CD4-positive, alpha-beta T cell treated with Interleukin-12 subunit alpha and Interleukin-12 subunit beta, for 1 hour (primary cell): ENCODE measurements around the gene RSPH1.
A peak's percentile ranks its signal among the peaks of the same experiment; 100 is the strongest.

ENCODE experiments used
- DNase-seq: peaks from one replicate; pipeline ENCODE4 v3.0.0-alpha.2; 2020

The RSPH1 gene

DNA sequence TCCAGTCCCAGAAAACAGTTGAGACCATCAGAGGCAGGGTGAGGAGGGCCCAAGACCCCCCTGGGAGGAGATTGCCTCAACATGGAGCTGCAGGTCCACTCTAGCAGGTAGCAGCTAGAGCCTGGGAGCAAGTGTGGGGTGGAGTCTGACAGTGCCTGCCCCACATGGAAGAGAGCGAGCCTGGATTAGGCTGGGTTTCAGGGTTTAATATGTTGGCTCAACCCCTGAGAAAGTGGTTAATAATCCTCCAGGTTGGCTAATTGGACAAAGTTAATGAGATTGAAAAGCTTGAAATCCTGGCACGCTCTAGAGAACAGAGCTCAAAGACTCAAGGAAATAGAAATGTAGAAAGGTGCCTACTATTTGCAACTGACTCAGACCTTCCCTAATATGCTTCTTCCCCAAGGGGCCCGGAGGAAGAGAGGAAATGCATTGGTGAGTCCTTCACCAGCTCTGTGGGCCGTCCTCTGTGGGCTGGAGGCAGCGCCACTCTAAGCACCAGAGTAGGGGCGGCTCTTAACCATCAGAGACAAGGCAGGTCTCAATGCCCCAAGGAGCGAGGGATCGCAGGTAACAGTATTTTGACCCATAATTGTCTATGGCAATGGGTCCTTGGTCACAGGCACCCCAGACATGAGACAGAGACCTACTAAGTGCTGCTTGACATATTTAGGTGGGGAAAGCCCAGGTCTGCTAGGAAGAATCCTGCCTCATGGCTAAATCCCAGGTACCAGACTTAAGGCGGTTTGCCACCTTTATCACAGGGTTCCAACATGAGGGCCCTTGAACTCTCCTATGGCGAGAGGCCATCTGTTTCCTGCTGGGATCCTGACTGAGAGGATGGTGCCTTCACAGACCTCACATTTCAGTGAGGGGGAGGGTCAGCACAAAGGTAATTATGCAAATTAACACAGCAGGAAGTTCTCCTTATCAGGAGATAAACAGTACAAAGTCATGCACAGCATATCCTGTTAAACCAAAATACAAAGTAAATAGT is 33.8 kb downstream of the RSPH1 start:
- DNase-seq, result no peak

DNA sequence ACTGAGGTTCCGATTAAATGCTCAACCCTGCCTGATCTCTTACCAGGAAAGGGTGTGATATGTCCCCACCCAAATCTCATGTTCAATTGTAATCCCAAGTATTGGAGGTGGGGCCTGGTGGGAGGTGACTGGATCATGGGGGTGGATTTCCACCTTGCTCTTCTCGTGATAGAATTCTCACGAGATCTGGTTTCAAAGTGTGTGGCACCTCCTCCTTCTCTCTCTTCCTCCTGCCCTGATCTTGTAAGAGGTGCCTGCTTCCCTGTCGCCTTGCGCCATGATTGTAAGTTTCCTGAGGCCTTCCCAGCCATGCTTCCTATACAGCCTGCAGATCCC is 34.9 kb downstream of the RSPH1 start:
- no peak for DNase-seq

DNA sequence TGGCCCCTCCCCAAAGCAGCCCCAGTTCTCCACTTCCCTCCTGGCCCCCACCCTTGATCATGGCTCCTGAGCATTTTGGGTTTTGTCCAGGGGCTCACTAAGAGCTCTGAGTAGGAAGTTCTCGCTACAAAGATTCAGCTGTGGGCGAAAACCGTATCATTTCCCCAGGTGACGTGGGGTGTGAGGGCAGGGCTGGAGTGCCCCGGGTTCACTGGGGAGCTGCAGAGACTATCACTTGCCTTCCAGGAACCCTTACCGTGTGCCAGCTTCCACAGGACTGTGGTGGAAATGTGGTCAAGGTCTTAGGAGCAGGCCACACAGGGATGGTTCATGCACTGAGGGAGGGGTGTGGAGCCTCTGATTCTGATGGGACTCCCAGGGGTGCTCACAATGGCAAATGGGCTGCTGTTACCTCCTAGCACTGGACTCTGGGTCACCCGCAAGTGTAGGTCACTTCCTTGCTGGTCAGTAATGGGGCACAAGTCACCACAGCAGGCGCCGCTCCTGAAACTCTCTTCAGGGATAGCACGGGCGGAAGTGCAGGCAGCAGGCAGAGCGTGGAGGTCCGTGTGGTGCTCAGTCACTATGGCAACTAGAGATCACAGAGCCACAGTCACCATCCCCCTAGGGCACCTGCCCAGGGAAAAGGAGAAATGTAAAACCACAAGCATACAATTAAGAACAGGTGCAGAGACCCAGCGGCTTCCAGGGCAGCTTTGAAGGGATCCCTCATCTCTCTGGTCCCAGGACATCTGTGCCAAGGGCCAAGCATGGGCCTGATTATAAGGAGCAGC is 35.4 kb downstream of the RSPH1 start:
- peak; percentile 64 for DNase-seq

DNA sequence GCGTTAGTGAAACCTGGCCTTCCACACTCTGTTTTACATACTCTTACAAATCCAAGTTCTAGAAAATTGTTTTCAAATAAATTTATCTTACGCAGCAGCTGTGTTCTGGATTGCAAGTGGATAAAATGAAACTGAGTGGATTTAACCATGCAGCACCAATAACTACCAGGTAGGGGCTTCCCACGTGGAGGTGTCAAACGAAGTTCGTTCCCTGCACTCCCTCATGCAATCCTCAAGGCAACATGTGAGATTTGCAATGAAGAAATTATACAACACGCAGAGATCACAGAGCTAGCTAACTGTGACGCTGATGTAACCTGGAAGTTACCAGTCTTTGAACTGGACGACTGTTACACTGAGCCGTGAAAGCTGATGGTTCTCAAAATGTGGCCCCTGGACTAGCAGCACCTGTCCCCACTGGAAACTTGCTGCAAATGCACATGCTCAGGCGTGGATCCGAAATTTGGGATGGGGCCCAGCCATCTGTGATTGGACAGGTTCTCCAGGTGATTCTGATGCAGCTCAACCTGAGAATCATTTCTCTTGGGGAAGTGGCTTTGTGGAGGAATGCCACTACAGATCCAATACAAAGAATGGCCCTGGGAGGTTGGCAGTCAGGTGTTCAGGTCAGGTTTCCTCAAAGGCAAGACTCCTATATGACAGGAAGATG is 36.3 kb downstream of the RSPH1 start:
- DNase-seq, result no peak

DNA sequence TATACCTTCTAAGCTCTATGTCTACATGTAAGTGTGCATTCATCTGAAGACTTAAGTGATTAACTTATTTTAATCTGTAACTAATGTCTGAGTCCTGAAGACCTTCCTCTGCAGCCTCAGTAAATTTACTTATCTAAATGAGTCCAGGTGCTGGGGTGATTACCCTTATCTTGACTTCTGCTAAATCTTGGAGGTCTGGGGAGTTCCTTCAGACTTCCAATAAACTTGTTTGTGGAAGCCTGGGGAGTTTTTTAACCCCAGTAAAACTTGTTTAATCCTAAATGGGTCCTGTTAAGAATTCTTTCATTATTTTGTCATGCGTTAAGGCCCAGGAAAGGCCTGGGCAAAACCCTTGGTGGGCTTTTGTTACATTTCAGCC is 37.0 kb downstream of the RSPH1 start:
- no peak for DNase-seq

DNA sequence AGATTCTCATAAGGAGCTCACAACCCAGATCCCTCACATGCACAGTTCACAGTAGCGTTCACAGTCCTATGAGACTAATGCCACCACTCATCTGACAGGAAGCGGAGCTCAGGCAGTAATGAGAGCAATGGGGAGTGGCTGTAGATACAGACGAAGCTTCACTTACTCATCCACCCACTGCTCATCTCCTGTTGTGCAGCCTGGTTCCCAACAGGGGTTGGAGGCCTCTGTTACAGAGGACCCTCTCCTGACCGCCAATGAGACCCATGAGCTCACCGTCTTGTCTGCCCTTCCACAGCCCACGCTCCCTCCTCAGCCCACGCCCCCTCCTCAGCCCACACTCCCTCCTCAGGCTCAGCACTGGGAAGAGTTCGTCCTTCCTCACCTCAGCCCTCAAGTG is 39.6 kb downstream of the RSPH1 start:
- DNase-seq, result peak; percentile 39

DNA sequence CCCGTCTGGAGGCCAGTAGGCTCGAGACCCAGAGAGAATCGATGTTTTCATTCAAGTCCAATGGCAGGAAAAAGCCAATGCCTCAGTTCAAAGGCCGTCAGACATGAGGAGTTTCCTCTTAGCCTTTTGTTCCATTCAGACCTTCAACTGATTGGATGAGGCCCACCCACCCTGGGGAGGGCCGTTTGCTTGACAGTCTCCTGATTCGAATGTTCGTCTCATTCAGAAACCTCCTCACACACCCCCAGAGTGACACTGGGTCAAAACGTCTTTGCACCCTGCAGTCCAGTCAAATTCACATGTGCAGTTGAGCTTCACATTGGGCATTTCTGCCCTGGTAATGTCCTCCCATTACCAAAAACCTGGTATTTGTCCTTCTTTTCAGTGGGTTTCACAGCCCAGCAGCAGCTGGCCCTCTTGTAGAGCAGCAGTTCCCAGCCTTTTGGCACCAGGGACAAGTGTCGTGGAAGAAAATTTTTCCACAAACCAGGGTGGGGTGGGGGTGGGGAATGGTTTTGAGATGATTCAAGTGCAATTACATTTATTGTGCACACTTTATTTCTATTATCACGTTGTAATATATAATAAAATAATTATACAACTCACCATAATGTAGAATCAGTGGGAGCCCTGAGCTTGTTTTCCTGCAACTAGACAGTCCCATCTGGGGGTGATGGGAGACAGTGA is 40.1 kb downstream of the RSPH1 start:
- DNase-seq, result no peak

DNA sequence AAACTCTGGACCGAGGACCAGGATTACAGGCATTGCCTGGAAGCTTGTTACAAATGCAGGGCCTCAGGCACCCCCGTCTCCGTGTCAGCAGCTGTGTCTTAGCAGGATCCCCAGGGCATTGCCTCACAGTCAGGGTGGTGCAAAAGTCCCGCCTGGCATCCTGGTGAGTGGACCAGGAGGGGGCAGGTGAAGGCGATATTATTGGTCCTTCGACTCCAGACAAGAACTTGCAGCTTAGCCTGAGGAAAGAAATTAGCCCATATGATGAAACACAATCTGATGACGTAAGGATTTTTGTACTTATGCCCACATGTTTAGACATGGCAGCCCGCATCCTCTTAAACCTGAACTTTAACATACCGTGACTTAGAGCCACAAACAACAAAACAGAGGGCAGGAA is 40.8 kb downstream of the RSPH1 start:
- DNase-seq, result no peak

DNA sequence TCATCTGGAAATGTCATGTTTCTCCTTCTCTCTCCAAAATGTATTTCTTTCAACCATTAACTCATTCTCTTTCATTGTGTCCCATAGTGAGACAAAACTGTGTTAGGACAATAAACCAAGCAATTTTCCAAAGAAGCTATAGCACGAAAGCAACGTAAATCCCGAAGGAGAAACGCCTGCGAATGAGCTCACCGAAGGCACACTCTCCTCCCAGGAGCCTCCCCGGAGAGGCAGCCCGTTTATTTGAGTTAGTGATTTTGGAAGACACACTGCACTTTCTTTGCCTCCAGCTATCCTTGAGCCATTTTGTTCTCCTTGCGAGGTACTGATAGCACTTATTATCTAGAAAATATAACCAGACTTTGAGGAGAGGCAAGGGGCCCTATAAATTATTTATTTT is 41.2 kb downstream of the RSPH1 start:
- no peak for DNase-seq

DNA sequence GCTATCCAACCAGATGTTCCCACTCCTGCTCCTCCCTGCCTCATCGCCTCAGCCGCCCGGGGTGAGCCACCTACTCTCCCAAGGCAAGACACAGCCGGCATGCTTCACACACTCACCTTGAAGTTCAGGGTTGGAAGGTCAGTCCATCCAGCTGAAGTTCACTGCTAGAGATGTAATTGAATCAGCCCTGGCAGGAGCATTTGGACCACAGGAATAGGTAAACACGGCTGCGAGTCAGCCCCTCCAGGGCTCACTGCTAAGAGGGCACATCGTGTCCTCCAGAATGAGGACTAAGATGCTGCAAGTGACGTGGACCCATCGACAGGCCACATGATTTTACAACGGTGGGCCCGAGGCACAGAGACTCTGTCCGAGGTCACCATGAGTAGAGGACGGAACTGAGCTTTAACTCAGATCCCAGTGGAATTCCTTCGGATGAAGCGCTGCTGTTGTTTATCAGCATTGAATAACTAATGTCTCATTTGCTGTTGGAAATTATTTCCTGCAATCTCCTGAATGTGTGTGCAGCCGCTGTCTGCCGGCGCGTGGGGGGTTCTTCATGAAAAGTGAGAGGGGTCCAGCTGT is 41.9 kb downstream of the RSPH1 start:
- DNase-seq, result no peak

DNA sequence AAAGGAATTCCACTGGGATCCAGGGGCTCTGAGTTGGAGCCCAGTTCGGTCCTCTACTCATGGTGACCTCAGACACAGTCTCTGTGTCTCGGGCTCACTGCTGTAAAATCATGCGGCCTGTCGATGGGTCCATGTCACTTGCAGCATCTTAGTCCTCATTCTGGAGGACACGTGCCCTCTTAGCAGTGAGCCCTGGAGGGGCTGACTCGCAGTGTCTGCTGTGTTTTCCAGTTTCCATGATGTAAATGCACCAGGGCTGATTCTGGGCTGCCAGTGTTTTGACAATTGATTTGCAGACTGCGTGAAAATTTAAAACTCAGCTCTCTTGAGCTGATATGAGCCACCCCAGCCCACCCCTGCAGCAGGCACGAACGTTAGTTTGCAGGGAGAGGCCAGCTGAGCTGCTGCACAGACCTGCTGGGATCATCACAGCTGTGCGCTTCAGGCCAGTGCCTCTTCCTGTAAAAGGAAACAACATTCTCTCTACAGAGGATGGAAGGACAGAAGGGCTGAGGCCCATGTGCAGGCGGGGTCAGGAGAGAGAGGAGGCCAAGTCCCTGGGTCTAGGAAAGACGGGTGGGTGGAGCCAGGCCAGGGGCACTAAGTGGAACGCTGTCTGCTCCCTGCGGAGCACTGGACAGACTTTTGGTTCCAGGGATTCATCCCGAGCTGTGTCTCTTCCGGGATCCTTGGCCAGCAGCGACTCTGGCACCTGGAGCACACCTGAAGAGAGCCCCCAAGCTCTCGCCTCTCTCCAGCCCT is 42.6 kb downstream of the RSPH1 start:
- DNase-seq, result no peak

DNA sequence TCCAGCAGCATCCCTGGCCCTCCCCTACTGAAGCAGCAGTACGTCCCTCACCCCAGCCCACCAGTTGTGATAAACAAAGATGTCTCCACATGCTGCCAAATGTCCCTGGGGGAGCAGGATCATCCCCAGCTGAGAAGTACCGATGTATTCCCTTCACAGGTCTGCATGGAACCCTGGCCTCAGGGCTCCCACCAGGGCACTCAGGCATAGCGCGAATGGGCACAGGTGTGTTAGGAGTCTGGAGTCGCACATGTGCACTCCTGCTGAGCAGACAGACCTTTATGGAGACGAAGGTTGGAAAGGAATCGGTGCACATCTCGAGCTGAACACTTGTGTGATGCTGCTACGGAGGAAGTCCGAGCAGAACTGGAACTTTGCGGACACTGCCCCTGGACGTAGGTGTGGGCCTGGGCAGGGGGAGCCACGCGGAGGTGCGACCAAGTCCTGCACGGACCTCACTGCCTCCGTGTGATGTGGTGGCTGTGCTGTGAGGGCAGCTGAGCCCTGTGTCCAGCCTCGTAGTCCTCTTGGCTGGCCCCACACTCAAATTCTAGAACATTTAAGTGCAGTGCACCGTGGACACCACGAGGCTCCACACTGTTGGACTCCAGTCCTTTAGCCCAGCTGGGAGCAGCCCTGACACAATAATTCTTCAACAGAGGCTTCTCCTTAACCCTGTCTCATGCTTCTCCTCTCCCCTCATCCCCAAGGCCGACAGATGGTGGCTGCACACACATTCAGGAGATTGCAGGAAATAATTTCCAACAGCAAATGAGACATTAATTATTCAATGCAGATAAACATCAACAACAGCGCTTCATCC is 43.4 kb downstream of the RSPH1 start:
- no peak for DNase-seq

DNA sequence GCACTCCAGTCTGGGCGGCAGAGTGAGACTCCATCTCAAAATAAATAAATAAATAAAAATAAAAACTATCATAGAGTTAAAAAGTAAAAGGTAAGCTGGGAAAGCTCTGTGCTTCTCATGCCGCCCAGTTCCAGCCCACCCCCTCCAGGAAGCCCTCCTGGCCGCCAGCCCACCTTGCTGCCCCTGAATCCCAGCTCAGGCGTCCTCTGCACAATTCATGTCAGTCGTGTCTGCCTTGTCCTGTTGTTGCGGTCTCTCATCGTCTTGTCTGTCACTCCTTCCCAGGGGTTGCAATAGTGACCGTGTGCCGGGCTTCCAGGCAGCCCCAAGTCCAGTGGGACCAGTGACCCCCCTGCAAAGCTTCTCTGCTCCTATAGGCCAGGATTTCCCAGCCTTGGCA is 44.1 kb downstream of the RSPH1 start:
- DNase-seq, result no peak

DNA sequence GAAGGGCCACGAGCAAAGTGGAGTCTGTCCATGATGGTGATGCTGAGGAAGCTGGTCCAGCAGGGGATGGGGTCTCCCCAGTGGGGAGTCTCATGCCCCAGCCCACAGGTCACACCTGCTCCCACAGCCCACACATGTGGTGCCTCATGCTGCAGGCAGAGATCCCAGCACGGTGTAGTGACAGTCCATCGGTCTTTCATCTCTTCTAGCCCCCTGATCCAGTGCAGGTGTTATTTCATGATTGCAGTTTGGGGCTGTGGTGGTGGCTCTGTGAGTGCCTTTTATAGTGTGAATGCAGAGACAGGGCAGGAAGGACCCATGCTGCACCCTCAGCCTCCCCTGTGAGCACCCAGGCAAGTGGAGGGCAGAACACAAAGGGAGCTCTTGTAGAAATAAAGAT is 47.3 kb downstream of the RSPH1 start:
- DNase-seq, result no peak

DNA sequence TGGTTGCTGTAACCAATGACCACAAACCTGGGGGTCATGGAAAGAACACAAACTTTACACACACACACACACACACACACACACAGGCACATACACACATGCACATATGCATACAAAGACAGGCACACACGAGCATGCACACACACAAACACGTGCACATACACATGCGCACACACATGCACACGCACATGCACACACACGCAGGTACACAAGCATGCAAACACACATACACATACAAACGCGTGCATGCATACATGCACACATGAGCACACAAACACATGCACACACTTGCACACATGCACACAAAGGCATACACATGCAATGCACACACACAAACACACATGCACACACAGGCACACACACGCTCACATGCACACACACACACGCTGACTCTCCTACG is 48.3 kb downstream of the RSPH1 start:
- no peak for DNase-seq

DNA sequence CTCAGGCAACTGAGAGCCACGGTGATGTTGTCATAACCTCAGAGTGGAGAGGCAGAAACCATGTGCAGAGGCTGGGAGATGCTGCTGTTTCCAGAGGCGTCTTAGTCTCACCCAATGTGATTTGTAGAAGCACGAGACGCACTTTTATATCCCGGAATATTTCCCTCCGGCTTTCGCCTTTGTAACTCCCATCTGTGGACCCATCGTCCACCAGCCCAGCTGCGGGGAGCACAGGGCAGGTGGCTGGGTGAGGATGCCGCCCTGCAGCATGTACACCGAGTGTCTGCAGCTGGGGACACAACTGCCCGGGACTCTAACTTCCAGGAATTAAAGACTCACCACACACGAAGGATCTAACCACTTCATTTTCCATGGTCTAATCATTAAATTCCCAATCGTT is 48.8 kb downstream of the RSPH1 start:
- no peak for DNase-seq

DNA sequence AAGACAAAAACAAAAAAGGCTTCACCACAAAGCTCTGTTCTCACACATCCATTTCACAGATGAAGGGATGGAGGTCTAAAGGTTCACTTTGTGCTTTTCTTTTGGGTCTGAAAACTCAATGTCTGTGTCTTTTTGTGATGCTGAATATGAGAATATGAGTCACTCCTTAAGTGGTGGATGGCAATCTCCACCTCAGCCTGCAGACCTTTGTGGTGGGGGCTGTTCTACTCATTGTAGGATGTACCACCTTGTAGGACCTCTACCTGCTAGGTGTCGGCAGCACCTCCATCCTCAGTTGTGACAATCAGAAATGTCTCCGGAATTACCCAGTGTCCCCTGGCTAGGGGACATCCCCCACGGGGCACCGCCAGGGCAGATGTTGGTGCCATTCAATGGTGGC is 49.5 kb downstream of the RSPH1 start:
- no peak for DNase-seq

DNA sequence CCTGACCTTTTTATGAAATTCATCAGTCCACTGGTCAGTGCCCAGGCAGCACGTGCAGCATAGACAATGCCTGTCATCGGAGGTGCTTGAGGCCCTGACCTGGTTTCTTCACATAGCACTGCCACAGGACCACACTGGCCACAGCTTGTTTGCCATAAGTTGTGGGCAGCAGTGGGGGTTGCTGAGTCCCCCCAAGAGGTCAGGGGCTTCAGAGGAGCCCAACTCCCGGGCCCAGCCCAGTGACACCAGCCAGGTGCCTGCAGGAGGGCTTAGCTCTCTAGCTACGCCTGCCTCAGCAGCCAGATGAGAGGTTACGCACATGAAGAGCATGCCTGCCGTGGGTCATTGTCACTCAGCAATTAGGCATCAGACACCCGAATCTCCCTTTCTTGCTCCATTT is 50.7 kb downstream of the RSPH1 start:
- DNase-seq, result no peak

DNA sequence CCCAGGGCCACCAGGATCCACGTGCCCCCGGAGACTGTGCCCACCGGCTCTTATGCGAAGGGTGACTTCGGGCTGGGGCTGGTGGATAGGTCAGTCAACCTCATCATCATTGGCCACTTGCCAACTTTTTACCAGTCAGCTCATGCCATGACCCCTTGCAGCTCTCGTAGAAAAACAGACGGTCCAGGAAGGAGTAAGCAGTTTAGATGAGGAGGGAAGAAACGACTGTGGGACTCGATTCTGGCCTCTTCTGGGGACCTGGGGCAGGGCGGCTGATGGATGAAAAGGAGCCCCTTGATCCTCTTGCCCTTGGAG is 51.3 kb downstream of the RSPH1 start:
- no peak for DNase-seq

DNA sequence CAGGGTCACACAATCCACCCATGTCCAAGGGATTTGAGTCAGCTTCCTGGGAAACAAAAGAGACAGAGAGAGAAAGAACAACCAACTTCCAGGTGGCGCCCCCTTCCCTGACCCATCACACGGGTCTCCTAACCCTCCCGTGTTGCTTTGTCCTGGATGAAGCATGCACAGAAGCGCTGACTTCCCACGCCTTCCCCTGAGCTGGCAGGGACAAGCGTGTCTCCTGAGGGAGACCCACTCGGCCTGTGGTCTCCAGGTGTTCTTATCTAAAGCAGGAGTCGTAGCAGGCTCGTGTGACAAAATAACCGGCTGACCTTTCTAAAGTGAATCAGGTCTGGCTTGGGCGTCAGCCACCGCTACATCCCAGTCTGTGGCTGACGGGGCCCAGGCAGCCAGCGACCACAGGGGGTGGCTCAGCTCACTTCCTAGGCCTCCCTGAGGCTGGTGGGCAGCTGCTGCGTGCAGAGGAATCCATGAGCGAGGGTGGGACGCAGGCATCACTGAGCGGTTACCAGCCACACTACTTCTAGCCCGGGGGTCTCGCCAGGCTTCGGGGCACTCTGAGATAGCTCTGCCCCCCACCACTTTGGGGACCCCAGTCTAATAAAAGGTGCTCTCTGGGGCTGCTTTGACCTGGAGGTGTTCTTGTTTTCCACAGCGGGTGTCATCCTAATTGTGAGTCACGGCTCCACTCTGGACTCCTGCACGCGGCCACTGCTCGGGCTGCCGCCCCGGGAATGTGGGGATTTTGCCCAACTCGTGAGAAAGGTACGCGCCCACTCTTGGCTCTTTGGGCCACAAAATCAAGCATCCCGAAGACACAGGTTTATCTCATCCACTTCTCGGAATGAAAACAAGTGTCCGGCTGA is 51.9 kb downstream of the RSPH1 start:
- DNase-seq, result no peak
